Neural cell (in vitro differentiated cells): Measurements from ENCODE around the gene TXNL4A.

Source experiments
- CTCF ChIP-seq: fragments of 450-650 bp; IDR thresholded peaks from 2 replicates; pipeline ENCODE4 v1.5.1; 2014; ENCODE audit warnings: antibody characterized with exemption, mild to moderate bottlenecking, moderate library complexity; ENCODE audit not compliant: poor library complexity, severe bottlenecking
- EP300 ChIP-seq: fragments of 450-650 bp; conservative IDR thresholded peaks from 2 replicates; pipeline ENCODE4 v1.6.1; 2014; ENCODE audit warnings: antibody characterized with exemption, mild to moderate bottlenecking, moderate library complexity; ENCODE audit not compliant: poor library complexity, severe bottlenecking
- EZH2 ChIP-seq: fragments of 200-600, 300-800 bp; shearing (Covaris generic), sonication (generic); IDR thresholded peaks from 2 replicates; pipeline ENCODE4 v1.6.1; 2014; ENCODE audit warnings: antibody characterized with exemption, low read length, borderline replicate concordance, mild to moderate bottlenecking; ENCODE audit not compliant: insufficient read depth, poor library complexity, severe bottlenecking
- MXI1 ChIP-seq: fragments of 450-650 bp; conservative IDR thresholded peaks from 2 replicates; pipeline ENCODE4 v1.6.1; 2014; ENCODE audit warnings: antibody characterized with exemption, mild to moderate bottlenecking; ENCODE audit not compliant: poor library complexity, severe bottlenecking
- POLR2AphosphoS5 ChIP-seq: IDR thresholded peaks from 2 replicates; pipeline ENCODE4 v1.6.1; 2012
- RAD21 ChIP-seq: fragments of 450-650 bp; conservative IDR thresholded peaks from 2 replicates; pipeline ENCODE4 v1.6.1; 2014; ENCODE audit warnings: antibody characterized with exemption, mild to moderate bottlenecking, moderate library complexity
- REST ChIP-seq: IDR thresholded peaks from 2 replicates; pipeline ENCODE4 v1.6.1; 2012; ENCODE audit warnings: borderline replicate concordance
- TAF1 ChIP-seq: IDR thresholded peaks from 2 replicates; pipeline ENCODE4 v1.6.1; 2012; ENCODE audit warnings: low read depth

DNA sequence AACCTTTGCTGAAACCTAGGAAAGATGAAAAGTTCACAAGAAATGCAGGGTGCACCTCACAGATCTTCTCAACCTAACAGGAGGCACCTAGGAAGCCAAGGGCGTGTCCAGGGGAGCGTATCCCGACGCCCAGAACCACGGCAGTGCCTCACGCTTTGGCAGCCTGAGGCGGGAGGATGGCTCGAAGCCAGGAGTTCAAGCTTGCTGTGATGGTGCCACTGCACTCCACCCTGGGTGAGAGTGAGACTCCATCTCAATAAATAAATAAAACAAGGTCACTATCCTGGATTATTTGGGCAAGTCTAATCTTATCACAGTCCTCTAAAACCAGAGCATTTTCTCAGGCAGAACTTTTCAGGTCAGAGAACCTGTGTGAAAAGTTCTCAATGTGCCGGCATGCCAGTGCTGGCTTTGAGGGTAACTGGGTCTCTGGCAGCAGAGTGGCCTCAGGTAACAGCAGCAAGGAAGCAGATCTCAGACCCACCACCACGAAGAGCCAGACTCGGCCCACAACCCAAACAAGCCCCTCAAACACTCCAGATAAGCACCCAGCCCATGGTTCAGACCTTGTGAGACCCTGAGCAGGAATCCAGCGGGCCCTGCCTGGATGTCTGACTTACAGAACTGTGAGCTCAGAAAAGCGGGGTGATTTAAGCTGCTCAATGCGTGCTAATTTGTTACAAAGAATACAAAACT is 12.2 kb downstream of the TXNL4A start:
- TF ChIP-seq EP300, result no peak
- no peak for TF ChIP-seq CTCF
- TF ChIP-seq POLR2AphosphoS5, result no peak
- no peak for TF ChIP-seq EZH2
- TF ChIP-seq REST, result no peak
- TF ChIP-seq TAF1, result no peak
- no peak for TF ChIP-seq MXI1
- TF ChIP-seq RAD21, result no peak
